ENCODE measurements around the gene CDH20. TPM values are rescaled to one million over a fixed set of nuclear protein-coding genes. Genes with fewer than 3 reads are reported as not detected.

Gene CDH20
- total RNA-seq, 1 experiment from 2014 or later = not detected

- ChIA-PET CTCF (no interaction called here), POLR2A (no interaction called here)
- no peaks in the 10 kb centered on the region for H3K9me3 ChIP-seq (ENCODE audit: control insufficient read depth, insufficient read depth, low read depth, low read length)
- no TSS peak for BruUV-seq (replicated peaks)
- no peak overlapping the region for H3K27ac ChIP-seq (ENCODE audit: low read length)
- no peaks in the 10 kb centered on the region for H3K4me1 ChIP-seq (ENCODE audit: control insufficient read depth, insufficient read depth, low read length)
- no peaks in the 10 kb centered on the region for H3K27me3 ChIP-seq (ENCODE audit: control insufficient read depth, insufficient read depth, low read length)
- no peaks in the 10 kb centered on the region for H3K36me3 ChIP-seq (ENCODE audit: control insufficient read depth, insufficient read depth, low read length)
- DNase-seq (ENCODE audit: low read depth, low spot score) (no peak), ATAC-seq (no peak)
- TF ChIP-seq POLR2AphosphoS5 (IDR thresholded peaks at IDR 0.05; ENCODE audit: low read depth, low read length) = no peak
- no peak for TF ChIP-seq TCF7L2 (IDR thresholded peaks at IDR 0.05; ENCODE audit: low read depth, low read length)
- TF ChIP-seq, protein P1, sequence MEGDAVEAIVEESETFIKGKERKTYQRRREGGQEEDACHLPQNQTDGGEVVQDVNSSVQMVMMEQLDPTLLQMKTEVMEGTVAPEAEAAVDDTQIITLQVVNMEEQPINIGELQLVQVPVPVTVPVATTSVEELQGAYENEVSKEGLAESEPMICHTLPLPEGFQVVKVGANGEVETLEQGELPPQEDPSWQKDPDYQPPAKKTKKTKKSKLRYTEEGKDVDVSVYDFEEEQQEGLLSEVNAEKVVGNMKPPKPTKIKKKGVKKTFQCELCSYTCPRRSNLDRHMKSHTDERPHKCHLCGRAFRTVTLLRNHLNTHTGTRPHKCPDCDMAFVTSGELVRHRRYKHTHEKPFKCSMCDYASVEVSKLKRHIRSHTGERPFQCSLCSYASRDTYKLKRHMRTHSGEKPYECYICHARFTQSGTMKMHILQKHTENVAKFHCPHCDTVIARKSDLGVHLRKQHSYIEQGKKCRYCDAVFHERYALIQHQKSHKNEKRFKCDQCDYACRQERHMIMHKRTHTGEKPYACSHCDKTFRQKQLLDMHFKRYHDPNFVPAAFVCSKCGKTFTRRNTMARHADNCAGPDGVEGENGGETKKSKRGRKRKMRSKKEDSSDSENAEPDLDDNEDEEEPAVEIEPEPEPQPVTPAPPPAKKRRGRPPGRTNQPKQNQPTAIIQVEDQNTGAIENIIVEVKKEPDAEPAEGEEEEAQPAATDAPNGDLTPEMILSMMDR (IDR thresholded peaks at IDR 0.05) = no peak
- no peak for TF ChIP-seq SIN3A (IDR thresholded peaks at IDR 0.05; ENCODE audit: borderline replicate concordance, insufficient read depth, low read depth, low read length)
- TF ChIP-seq, protein P2, sequence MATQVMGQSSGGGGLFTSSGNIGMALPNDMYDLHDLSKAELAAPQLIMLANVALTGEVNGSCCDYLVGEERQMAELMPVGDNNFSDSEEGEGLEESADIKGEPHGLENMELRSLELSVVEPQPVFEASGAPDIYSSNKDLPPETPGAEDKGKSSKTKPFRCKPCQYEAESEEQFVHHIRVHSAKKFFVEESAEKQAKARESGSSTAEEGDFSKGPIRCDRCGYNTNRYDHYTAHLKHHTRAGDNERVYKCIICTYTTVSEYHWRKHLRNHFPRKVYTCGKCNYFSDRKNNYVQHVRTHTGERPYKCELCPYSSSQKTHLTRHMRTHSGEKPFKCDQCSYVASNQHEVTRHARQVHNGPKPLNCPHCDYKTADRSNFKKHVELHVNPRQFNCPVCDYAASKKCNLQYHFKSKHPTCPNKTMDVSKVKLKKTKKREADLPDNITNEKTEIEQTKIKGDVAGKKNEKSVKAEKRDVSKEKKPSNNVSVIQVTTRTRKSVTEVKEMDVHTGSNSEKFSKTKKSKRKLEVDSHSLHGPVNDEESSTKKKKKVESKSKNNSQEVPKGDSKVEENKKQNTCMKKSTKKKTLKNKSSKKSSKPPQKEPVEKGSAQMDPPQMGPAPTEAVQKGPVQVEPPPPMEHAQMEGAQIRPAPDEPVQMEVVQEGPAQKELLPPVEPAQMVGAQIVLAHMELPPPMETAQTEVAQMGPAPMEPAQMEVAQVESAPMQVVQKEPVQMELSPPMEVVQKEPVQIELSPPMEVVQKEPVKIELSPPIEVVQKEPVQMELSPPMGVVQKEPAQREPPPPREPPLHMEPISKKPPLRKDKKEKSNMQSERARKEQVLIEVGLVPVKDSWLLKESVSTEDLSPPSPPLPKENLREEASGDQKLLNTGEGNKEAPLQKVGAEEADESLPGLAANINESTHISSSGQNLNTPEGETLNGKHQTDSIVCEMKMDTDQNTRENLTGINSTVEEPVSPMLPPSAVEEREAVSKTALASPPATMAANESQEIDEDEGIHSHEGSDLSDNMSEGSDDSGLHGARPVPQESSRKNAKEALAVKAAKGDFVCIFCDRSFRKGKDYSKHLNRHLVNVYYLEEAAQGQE (IDR thresholded peaks at IDR 0.05; ENCODE audit: insufficient read depth in 1 of 2, low read depth in 2 of 2, low read length in 1 of 2) = no peak
- no peak overlapping the region for H3K4me3 ChIP-seq (ENCODE audit: low read depth in 2 of 2, low read length in 2 of 2)
- intact Hi-C loops (cut with micrococcal nuclease; ENCODE audit: unreplicated experiment) (no loop called here), in situ Hi-C loops (cut with HindIII; ENCODE audit: low pct_unique_long_range_greater_than_20kb, low sequenced_read_pairs) (no loop called here)
Observed at GRCh38 chr18:61543518-61543917, 210.3 kb downstream of the CDH20 start.

- CTCF ChIA-PET = no interaction called here
Observed at GRCh38 chr18:61544178-61544577, 210.9 kb downstream of the CDH20 start.

More at GRCh38 chr18:61544178-61544577, 210.9 kb downstream of the CDH20 start:
- in situ Hi-C loops (cut with HindIII; ENCODE audit: low pct_unique_long_range_greater_than_20kb, low sequenced_read_pairs) (no loop called here), intact Hi-C loops (cut with micrococcal nuclease; ENCODE audit: unreplicated experiment) (no loop called here)
- TF ChIP-seq POLR2AphosphoS5 (IDR thresholded peaks at IDR 0.05; ENCODE audit: low read depth, low read length) (no peak), TCF7L2 (IDR thresholded peaks at IDR 0.05; ENCODE audit: low read depth, low read length) (no peak), SIN3A (IDR thresholded peaks at IDR 0.05; ENCODE audit: borderline replicate concordance, insufficient read depth, low read depth, low read length) (no peak)
- TF ChIP-seq, protein P2 (IDR thresholded peaks at IDR 0.05; ENCODE audit: insufficient read depth in 1 of 2, low read depth in 2 of 2, low read length in 1 of 2) = no peak
- TF ChIP-seq, protein P1 (IDR thresholded peaks at IDR 0.05) = no peak
- ATAC-seq = no peak
- Histone ChIP-seq H3K4me3 (ENCODE audit: low read depth in 2 of 2, low read length in 2 of 2) (no peak overlapping the region), H3K27me3 (ENCODE audit: control insufficient read depth, insufficient read depth, low read length) (no peaks in the 10 kb centered on the region), H3K27ac (ENCODE audit: low read length) (no peak overlapping the region), H3K4me1 (ENCODE audit: control insufficient read depth, insufficient read depth, low read length) (no peaks in the 10 kb centered on the region), H3K36me3 (ENCODE audit: control insufficient read depth, insufficient read depth, low read length) (no peaks in the 10 kb centered on the region), H3K9me3 (ENCODE audit: control insufficient read depth, insufficient read depth, low read depth, low read length) (no peaks in the 10 kb centered on the region)
- no TSS peak for BruUV-seq (replicated peaks)
- no peak for DNase-seq (ENCODE audit: low read depth, low spot score)
- POLR2A ChIA-PET = no interaction called here

Data from Panc1 (cell line).